AG09309 (cell line): Measurements from ENCODE around the gene GP2.
"Not testable (repeated sequence)": the region's sequence is repeated elsewhere in the genome, so short reads cannot be mapped to it uniquely, and the experiment has no call there.

Experiments used
- DNase-seq: peaks from one replicate; pipeline ENCODE4 v3.0.0-alpha.2; 2010; ENCODE audit warnings: low read depth
- H3K4me3 ChIP-seq: 2 replicates; pipeline ENCODE4 v1.5.1; 2011; ENCODE audit warnings: mild to moderate bottlenecking, low read depth, low read length, moderate library complexity; ENCODE audit not compliant: control insufficient read depth
- CTCF ChIP-seq: IDR thresholded peaks from 2 replicates; pipeline ENCODE4 v1.5.1; 2011; ENCODE audit warnings: mild to moderate bottlenecking, low read depth, low read length, inconsistent platforms; ENCODE audit not compliant: insufficient read depth, control insufficient read depth; ENCODE audit errors: missing control alignments

Gene GP2

GRCh38 chr16:20315764-20316163 is 11.5 kb downstream of the GP2 start:
- no peak overlapping the region for H3K4me3 ChIP-seq
- no peak for DNase-seq
- no peak for TF ChIP-seq CTCF

GRCh38 chr16:20314575-20314974 is 12.7 kb downstream of the GP2 start:
- no peak for DNase-seq
- no peak overlapping the region for H3K4me3 ChIP-seq
- TF ChIP-seq CTCF, result no peak

- no peak overlapping the region for H3K4me3 ChIP-seq
- no peak for DNase-seq
- TF ChIP-seq CTCF, result no peak
These were observed 13.6 kb downstream of the GP2 start for GRCh38 chr16:20313741-20314140.

GRCh38 chr16:20312536-20313095 is 14.7 kb downstream of the GP2 start:
- not testable (repeated sequence) for H3K4me3 ChIP-seq, DNase-seq

- TF ChIP-seq CTCF, result no peak
- no peak overlapping the region for H3K4me3 ChIP-seq
- no peak for DNase-seq
These were observed 15.8 kb downstream of the GP2 start for GRCh38 chr16:20311548-20311947.

- H3K4me3 ChIP-seq, result no peak overlapping the region
- DNase-seq, result no peak
- TF ChIP-seq CTCF, result no peak
These were observed 16.6 kb downstream of the GP2 start for GRCh38 chr16:20310421-20311395.

- no peak overlapping the region for H3K4me3 ChIP-seq
- no peak for DNase-seq
- TF ChIP-seq CTCF, result no peak
These were observed 17.5 kb downstream of the GP2 start for GRCh38 chr16:20309786-20310185.
